Measurements from ENCODE around the gene ANP32A.

The ANP32A gene

DNA sequence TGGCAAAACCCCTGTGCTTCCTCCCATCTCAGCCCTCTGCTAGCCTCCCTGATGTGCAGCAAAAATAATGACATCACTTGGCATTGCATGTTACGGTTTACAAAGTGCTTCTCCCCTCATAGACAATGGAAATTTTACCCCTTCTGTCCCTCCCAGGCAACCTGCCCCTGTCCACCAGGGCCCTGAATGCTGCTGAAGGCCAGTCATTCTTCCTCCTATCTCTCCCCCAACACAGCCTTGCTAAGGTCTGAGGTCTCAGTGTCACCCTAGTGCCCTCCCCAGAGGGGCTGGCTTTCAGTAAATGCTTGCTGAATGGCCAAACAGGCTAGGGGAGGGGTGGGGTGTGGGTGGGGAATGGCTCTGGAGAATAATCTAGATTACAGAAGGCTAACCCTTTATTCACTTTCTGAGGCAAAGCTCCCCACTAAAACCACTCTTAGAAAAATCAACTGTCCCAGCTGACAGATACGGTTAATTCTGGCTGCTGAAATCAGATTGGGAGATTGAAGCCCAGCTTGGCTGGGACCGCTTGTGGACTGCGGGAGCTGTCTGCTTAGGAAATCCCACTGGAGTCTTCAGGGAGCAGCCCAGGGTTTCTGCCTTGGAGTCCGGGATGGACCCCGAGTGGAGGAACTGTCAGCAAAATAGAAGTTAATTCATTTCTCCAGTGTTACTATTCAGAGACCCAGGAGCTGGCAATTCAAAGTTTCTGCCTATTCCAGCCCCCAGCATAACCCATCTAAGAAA, 22.9 kb downstream of the ANP32A start:
- DNase-seq: no peak

DNA sequence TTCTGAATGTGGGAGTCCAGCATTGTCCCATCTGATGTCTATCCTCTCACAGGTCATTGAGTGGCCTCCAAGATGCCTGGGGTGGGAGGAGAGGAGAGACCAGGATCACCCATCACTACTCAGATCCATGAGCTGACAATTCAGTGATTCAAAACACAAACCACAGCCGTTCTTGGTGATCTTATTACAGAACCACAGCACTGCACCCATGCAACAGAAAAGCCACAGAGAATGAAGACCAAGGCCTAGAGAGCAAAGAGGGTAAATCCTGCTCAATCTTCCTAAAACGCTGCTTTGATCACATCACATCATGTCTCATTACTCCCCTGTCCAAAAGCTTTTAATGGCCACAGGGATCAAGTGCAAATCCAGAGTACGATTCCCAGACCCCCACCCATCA, 23.5 kb downstream of the ANP32A start:
- DNase-seq: no peak

DNA sequence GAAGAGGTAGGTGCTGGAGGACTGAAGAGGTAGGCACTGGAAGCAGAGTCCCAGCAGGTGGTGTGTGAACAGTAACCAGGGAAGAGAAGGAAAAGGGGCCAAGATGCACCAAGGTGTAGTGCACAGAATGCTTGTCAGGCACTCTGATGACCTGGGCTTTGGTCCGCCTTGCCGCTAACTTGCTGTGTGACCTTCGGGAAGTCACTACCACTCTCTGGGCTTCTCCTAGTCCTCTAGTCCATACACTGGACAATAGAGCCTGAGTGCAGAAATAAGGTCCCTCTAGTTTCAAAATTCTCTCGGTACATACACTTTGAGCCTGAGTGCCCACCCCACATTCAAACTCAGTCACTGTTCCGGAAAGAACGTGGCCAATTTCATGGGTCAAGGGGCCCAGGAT, 24.1 kb downstream of the ANP32A start:
- no peak for DNase-seq

DNA sequence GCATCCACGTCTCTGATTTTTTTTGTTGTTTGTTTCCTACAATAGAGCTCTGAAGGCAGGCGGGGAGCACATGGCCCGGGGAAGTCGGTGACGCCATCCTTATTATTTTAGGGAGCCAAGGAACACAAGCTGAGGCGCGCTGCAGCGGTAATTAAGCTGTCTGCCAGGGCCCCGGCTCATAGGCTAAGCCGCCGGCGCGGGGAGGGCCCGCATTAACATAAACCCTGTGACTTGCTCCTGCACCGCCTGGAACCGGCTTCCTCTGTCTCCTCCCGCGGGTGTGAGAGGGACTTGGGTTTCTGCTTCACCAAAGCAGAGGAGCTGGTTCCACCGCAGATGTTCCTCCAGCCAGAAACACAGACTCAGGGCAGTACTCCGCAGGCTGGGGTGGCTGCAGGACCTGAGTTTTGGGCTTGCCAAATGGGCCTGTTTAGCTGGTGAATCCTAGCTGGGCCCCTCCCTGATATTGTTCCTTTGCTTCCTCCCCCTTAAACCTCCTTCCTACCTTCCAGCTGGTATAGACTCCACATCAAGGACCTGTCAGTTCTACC, 25.3 kb downstream of the ANP32A start:
- DNase-seq: peak; percentile 64

DNA sequence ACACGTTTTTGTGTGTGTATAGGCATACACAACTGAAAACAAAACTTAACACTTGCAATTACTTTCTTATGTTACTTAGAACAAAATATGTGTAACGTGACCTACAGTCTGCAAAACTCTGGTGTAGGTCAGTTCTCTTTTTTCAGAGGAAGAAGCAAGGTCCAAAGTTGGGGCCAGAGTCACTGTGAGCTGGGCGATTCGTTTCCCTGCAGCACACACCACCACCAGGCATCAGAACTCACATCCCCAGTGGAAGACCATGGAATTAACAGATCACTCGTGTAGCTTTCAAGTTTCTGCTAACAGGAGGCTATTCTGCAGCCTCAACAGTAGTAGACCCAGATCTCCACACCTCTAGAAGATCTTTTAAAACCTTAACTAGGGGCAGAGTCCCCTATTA, 25.8 kb downstream of the ANP32A start:
- DNase-seq: no peak

DNA sequence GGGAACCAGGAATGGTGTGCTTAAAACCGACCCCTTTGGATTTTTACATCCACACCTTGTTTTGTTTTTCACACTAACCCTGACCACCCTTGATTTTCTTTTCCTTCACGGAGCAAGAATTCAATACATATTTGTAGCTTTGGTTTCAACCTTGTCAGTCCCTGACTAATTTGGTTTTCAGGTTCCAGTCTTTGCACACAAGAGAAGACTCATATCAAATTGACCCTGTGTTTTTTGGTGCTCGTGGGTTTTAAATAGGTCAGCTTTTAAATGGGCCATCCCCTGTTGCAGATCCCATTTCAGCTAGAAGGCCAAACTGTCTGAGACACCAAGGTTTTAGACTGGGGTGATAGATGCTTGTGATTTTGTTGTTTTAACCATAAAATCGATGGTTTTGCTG, 26.4 kb downstream of the ANP32A start:
- DNase-seq: no peak

DNA sequence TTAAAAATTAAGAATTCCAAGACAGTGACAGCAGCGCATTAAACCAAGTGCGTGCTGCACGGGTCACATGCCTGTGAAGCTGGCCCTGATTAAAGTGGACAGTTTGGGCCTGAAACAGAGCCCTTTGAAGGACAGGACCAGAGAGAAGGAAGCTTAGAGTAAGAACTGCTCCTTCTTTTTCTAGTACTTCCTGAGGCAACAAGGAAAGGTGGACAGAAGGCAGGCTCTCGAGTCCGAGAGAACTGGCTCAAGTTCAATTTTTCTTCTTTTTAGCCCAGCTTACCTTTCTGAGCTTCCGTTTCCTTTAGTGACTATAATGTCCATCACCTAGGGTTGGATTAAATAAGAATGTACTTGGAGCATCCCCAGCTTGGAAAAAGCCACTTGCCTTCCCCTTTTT, 26.9 kb downstream of the ANP32A start:
- DNase-seq: no peak

DNA sequence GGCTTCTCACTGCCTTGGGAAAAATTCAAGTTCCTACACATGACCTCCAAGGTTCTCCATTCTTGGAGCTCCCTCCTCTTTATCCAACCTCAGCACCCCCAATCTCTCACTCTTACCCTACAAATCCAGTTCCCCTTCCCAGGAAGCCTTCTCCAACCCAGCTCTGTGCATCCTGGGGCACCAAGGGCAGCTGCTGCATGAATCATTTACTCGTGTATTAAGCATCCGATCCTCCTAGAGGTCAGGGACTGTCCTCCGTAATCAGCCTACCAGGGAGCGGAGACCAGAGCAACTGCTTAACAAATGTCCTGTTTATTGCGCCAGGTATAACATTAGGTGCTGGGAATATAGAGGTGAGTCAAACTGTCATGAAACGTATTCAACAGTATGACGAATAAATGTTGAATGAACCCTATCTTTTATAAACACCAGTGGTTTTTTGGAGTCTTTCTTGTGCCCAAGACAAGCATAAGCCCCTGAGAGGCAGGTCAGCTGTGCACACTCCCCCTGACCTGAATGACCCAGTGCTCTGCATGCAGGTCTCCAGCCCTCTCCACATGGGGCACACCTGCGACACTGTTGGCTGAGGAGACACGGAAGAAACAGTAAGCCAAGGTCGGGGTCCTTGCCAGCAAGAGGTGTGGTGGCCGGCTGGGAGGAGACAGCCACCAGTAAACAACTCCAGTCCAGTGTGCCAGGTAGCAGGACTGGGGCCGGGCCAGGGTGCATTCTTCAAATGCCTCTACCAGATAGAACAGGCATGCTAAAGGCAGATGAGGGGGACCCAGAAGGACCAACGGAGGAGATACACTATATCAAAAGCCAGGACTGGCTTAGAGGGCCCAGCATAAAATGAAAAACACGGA, 27.6 kb downstream of the ANP32A start:
- no peak for DNase-seq

DNA sequence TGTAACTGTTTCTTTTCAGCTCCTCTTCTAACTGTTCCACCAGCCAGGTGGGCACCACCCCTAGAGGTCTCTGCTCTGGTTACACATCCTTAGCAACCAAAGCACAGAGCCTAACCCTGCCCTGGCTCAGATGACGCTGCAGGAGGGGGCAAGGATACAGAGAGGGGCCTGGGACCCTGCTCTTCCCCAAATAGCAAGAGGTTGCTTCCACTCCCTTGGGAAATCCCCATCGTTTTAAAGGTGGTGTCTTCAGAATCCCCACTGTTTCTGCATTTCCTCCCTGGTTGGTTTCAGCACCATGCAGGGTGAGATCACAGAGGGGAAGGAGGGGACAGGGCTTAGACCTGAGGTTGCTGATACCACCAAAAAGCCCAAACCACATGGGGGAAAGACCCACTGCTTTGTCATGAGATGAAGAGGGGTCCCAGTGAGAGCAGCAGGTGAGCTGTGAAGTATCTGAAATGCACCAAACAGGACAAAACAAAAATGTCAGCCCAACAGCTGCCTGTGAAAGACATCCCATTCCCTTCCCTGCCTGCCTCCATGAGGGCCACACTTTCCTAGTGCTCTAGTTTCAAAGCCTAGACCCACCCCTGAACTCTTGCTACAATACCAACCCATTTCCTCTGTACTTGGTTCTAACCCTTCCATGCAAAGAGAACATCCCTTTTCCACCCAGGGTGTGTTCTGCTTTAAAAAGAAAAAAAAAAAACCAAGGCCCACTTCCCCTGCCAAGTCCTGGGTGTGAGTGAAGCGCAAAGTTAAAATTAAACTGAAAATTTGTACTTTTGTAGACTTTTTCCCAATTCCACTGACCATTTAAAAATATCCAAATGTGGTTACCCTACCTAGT, 29.0 kb downstream of the ANP32A start:
- DNase-seq: peak; percentile 38

DNA sequence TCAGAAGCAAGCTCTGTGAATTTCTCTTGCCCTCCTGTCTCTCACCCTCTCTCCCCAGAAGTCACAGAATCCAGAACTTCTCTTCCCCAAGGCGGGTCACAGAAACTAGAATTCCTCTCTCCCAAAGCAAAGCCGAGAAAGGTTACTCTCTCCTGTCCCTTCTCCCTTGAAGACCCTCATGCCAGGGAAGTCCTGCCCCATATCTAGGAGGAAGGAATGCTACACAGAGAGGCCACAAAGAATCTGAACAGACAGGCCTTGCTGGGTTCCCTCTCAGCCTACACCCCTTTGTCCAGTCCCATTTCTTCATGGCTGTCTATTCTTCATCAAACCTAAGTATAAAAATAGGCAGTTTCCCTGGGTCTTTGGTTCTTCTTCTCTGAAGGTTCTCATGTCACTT, 29.8 kb downstream of the ANP32A start:
- no peak for DNase-seq

DNA sequence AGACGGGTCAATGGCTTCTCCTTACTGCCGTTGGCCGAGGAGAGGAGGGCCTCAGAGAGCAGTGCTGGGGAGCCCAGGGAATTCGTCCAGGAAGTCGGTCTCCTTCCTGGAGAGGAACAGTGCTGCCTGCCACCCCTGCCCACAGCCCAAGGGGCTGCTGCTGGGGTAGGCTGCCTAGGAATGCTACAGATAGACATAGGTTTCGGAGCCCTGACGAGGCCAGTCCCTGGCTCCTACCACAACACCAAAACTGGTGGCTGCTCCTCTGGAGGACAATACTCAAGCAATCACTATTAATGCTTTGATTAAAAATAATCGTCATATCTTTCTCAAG, 30.5 kb downstream of the ANP32A start:
- no peak for DNase-seq

DNA sequence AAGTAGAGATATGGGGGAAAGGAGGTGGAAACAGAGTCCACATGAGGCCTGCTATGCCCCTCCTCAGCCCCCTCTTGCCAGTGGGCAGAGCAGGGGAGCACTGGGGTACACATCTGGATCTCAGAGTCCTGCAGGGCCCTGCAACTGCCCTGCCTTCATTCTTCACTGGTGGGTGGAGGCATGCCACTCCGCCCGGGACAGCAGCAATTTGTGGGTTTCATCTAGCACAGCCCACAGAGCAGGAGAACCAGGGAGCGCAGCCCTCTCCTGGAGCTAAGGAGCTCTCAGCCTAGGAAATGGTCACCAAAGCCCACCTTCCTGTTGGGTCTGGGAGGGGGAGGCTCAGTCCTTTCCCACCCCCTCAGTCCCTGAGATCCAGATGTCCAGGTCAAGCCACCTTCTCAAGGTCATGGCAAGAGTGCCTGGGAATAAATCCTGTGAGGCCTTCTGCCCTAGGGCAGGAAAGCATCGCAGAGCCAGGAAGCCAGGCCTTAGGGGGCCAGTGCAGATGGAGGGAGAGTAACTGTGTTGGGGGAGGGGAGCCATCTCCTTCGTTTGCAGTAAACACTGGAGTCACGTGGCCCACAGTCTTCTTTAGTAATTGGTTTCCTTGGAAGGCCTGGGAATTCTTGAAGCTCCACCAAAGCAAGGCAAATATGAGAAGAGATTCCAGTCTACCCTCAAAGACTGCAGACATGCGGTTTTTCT, 31.0 kb downstream of the ANP32A start:
- no peak for DNase-seq

DNA sequence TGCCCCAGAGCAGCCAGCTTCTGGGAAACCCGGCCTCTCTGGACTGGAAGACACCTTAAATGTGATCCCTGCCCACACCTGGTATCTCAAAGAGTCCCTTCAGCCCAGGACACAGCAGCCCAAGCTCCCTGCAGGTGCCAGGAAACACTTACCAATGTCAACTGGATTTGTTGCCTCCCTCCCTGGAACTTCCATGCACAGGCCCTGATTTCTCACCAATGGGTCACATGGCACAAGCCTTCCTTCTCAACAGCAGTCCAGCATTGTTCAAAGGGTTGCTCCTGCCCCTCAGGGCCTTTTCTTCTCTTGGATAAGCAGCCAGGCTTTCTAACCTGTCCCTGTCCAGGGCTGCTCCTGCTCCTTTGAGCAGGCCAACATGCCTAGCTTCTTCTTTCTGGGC, 31.6 kb downstream of the ANP32A start:
- DNase-seq: no peak

DNA sequence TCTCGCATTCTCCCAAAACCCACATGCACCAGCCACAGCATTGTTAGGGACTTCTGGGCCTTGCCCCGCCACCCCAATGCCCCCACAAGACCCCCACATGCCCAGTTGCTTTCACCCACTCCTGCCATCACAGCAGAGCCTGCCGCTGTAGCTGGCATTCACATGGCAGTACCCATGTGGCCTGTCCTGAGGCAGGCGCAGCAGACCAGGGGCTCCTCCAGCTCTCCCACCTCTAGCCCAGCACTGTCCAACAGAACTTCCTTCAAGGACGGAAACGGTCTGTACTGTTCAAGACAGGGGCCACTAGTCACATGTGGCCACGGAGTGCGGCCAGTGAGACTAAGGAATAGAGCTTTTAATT, 32.5 kb downstream of the ANP32A start:
- no peak for DNase-seq

DNA sequence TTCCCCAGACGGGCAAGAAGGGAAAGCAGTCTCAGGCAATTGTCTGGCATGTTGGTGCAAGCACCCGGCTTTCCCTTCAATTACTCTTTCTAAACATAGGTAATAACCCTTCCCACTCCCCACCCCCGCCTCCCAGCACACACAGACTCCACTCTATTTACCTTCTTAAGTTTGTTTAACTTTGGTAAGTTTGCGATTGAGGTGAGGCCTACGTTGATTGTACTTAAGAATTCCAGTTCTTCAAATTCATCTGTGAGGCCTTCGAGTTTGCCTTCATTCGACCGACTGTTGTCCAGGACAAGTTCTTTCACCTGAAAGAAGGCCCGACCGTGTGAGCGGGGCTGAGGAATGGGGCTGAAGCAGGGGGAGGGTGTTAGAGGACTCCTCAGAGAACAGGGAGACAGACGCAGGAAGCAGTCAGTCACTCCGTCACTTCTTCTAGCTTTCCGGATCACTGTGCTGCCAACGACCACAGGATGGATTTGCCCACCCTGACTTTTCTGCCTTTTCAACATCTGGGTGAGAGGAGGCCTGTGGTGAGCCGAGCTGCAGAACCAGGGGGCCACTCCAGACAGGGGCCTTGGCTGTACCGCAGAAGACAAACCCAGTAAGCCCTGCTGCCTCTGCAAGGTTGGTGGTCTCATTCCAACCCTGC, 33.0 kb downstream of the ANP32A start:
- DNase-seq: no peak

DNA sequence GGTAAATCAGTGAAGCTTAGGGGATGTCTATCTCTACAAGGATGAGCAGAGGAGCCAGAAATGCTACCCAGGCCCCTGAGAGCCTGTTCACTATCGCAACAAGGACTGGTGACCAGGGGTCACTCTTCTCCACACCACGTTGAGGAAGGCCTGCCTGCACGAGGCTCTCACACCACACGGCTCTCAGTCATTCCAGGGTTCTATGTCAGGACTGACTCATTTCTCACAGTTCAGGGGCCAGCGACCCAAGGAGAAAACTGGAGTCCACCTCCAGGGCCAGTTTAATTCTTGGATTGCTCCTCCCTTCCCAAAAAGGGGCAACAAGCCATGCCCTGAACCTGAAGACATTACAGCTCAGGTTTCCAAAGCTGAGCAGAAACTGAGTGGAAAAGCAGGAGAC, 33.9 kb downstream of the ANP32A start:
- no peak for DNase-seq

DNA sequence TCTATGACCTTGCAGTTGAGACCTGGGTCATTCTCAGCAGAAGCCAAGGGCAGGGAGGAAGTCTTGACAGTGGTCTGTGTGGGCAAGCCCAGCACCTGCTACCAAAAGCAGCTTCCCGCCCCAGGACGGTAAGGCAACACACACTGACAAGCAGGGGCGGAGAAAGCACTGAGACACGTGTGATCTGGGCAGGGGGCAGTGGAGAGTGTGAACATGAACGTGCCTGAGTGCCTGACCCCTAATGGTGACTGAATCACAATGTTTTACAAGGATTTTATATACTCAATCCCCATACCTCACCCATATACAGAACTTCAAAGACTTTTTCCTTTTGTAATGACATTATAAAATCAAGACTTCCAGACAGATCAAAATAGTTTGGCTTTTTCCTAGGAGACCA, 35.2 kb downstream of the ANP32A start:
- no peak for DNase-seq

DNA sequence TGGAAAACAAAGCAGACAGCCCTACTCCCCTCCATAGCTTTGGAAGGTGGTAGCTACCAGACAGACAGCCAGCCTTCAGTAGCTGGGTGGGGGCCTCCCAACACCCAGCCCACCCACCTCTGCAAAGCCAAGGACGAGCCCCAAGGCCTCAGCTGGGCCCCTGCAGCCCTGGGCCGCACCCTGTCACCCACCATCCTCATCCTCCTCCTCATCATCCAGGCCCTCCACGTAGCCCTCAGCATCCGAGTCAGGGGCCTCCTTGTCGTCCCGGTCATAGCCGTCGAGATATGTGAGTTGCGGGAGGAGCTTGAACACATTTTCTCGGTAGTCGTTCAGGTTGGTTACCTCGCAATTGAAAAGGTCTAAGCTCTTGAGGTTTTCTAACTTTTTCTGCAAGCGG, 36.5 kb downstream of the ANP32A start:
- no peak for DNase-seq

DNA sequence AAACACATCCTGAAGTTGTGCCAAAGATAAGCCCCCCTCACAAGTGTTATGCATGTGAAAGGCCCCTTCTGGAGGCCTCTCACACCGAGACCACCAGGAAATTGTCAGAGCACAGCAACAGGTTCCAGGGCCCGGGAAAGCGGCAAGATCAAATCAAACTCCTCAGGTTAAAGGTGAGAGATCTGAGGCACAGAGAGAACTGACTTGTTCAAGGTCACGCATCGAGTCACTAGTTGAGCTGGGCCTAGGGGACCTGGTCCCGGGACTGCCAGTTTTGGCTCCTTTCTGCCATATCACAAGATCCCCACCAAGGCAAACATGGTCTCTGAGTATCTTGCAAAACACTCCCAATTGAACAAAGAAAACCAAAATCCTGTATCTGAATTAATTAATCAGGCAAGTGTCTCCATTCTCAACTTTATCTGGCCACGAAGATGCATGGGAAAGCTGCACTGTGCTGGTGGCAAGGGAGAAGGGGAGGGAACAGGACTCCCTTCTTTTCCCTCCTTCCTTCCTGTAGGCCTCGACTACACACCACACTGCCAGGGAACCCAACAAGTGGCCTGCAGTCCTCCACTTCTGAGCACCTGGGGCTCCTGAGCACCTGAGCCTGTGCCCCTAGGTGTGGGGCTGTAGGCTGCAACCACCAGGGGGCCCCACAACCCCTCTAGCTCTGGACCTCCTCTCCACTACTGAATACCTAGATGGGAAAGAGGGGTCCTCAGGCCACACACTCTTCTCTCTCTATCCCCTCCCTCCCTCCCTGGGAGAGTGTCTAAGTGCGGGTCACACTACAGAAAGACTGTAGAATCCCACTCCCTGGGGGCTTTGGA, 37.3 kb downstream of the ANP32A start:
- peak; percentile 71 for DNase-seq

DNA sequence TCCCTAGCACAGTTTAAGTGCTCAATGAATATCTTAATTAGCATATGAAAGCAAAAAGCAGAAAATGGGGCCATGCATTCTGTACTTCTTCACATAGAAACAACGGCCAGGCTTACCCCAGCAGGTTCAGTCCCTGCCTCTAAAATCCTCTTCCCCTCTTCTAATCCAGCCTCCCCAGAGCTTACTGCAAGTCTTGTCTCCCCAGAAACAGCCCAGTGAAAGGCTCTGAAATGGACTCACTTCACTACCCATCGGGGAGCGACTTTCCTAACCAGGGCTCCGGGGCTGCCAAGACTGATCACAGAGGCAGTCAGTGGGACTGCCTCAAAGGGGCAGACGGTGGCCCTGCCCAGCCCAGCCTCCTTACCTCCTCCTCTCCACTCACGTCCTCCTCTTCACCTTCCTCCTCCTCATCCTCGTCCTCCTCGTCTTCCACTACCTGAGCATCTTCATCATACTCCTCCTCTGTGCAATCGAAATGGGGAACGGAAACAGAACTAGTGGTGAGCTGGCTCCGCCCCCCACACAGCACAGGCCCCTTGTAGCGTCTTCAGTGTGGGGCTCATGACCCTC, 38.0 kb downstream of the ANP32A start:
- DNase-seq: no peak

Measured in stimulated activated CD4-positive, alpha-beta T cell treated with anti-CD3 and anti-CD28 coated beads, Interleukin-4, amount 100 ng/mL, for 1 hour (primary cell).